Measurements from ENCODE around the gene CMIP.

Gene CMIP

DNA sequence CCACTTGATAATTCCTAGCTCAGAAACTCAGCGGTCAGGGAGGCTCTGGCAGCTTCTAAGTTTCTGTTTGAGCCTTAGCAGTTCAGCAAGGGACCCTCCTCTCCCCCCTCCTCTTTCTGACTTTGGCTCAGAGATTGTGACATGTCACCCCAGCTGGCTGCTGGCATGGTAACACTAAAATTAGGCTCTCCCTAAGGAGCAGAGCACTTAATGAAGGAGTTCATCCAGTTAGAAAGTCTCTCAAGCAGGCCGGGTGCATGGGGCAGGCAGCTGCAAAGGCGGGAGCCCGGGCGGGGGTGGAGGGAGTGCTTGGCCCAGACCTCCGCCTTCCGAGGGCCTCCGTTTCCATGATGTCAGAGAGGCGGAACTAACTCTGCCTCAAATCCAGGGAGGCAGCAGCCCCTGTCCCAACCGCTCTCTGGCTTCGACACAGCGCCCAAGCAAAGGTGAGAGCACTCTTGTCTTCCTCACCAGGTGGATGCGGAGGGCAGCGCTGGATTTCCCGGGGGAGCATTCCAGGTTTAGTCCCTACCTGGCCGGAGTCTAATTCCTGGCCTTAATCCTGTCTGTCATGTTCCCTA lies 206.5 kb downstream of the CMIP start:
- TF ChIP-seq CTCF (IDR thresholded peaks at IDR 0.05; ENCODE audit: low read depth, low read length, missing control alignments) = no peak
- no peak for DNase-seq (ENCODE audit: low read depth)

DNA sequence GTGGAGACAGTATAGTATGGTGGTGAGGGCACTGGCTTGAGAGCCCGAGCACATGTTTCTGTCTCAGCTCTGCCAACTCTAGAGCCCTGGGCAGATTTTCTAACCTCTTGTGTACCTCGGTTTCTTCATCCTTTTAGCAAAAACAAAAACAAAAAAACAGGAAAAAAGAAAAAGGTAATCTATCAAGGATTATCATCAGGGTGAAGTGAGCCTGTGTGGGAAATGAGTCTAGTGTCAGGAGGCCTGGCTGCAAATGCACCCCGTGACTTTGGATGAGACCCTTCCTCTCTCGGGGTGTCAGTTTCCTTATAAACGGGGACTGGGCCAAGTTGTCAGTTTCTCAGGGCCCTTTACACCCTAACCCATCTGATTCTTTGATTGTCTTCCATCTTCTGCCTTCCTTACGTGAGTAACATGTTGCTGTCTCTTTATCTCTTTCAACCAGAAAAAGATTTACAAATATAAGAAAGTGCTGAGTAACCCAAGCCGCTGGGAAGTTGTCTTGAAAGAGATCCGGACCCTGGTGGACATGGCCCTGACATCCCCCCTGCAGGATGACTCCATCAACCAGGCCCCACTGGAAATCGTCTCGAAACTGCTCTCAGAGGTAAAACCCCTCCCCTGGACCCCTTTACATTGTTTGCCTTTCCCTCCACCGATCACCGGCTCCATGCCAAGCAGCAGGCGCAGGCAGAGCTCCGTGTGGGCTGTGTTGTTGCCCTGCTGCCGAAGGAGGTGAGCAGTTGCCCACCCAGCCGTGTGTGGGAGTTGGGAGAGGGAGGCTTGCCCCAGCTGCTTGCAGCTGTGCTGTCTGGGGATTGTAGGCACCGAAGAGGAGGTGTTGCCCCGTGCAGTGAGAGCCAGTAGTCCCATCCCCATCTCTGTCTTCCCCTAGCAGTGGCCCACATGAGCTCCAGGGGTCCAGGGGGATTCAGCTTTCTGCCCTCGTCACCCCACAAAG lies 207.4 kb downstream of the CMIP start:
- DNase-seq (ENCODE audit: low read depth) = no peak
- no peak for TF ChIP-seq CTCF (IDR thresholded peaks at IDR 0.05; ENCODE audit: low read depth, low read length, missing control alignments)

More for the DNA sequence above, 206.5 kb downstream of the CMIP start:
- no peak overlapping the region for H3K4me3 ChIP-seq (ENCODE audit: low read depth, low read length)

GRCh38 chr16:81652798-81653505 lies 208.3 kb downstream of the CMIP start:
- no peak for TF ChIP-seq CTCF (IDR thresholded peaks at IDR 0.05; ENCODE audit: low read depth, low read length, missing control alignments)
- H3K4me3 ChIP-seq (ENCODE audit: low read depth, low read length) = no peak overlapping the region
- peak; percentile 5 for DNase-seq (ENCODE audit: low read depth)

More for the DNA sequence above, 207.4 kb downstream of the CMIP start:
- no peak overlapping the region for H3K4me3 ChIP-seq (ENCODE audit: low read depth, low read length)

DNA sequence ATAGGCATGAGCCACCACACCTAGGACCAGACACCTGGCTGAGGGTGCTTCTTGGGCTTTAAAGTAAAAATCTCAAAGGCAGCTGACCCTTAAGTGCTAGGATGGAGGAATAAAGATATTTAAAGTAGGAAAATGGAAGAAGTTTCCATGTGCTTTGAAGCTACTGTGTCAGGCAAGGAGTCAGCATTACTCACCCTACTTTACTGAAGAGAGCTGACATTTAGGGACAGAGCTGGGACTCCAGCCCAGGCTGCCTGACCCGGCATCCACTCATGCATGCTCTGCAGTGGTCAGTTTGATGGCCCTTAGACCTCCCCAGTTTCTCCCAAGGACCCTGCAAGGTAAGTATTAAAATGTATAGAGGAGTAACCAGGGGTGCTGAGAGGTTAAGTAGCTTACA lies 209.7 kb downstream of the CMIP start:
- no peak for DNase-seq (ENCODE audit: low read depth)
- TF ChIP-seq CTCF (IDR thresholded peaks at IDR 0.05; ENCODE audit: low read depth, low read length, missing control alignments) = no peak
- no peak overlapping the region for H3K4me3 ChIP-seq (ENCODE audit: low read depth, low read length)

GRCh38 chr16:81655469-81656162 lies 211.0 kb downstream of the CMIP start:
- DNase-seq (ENCODE audit: low read depth) = no peak
- TF ChIP-seq CTCF (IDR thresholded peaks at IDR 0.05; ENCODE audit: low read depth, low read length, missing control alignments) = no peak

DNA sequence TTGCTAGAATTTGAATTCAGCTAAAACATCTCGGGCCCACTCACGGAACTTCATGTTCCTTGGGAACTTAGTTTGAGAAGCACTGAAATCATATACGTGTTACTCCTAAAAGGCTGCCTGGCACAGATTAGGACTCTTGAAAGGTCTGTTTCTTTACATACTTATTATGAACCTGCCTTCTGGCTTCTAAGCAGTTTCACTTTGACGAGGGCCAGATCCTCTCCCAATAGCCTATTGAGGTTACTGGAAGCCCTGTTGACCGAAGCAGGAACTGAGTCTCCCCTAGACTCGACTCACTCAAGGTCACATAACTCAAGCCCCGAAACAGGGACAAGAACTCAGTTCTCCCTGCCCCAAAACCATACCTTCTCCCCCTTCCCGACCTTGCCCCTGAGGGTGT lies 212.6 kb downstream of the CMIP start:
- DNase-seq (ENCODE audit: low read depth) = peak; percentile 18
- H3K4me3 ChIP-seq (ENCODE audit: low read depth, low read length) = no peak overlapping the region

More at GRCh38 chr16:81655469-81656162, 211.0 kb downstream of the CMIP start:
- no peak overlapping the region for H3K4me3 ChIP-seq (ENCODE audit: low read depth, low read length)

More for the DNA sequence above, 212.6 kb downstream of the CMIP start:
- TF ChIP-seq CTCF (IDR thresholded peaks at IDR 0.05; ENCODE audit: low read depth, low read length, missing control alignments) = no peak

Measured in GM12864 (cell line).